PC-3 (cell line): ENCODE results near the gene PRDM10. TPM values are rescaled to one million over a fixed set of nuclear protein-coding genes. Genes with fewer than 3 reads are reported as not detected.

Experiments used
- ATAC-seq: fragments of 200-7000 bp; cut with Tn5 transposase; 2 replicates; pipeline ENCODE4 v1.9.1; 2020; ENCODE audit warnings: mild to moderate bottlenecking, moderate library complexity
- BruUV-seq: library from RNA; stranded (reverse); fragments of 400-500 nt; replicated peaks from 2 replicates; lab custom pipeline; 2021; lab: Mats Ljungman, UMichigan
- CTCF ChIA-PET: fragments of 300-600 bp; sonication (Branson Sonifier 250); formaldehyde crosslinking; loops from one replicate; lab custom pipeline; 2022; ENCODE audit warnings: antibody characterized with exemption; lab: Charles Lee
- POLR2A ChIA-PET: fragments of 300-600 bp; sonication (Branson Sonifier 250); formaldehyde crosslinking; loops from one replicate; lab custom pipeline; 2022; ENCODE audit warnings: antibody characterized with exemption; ENCODE audit not compliant: unreplicated experiment; lab: Charles Lee
- DNase-seq: peaks from one replicate; pipeline ENCODE4 v3.0.0-alpha.2; 2015
- H2AFZ ChIP-seq: fragments of 300-600 bp; sonication (generic); 2 replicates; pipeline ENCODE4 v1.6.0; 2016; ENCODE audit warnings: antibody characterized with exemption, low read length
- H3F3A ChIP-seq: fragments of 300-600 bp; sonication (generic); one replicate; pipeline ENCODE4 v1.6.0; 2017; ENCODE audit warnings: antibody characterized with exemption, low read length, control low read depth, mild to moderate bottlenecking; ENCODE audit not compliant: unreplicated experiment
- H3K27ac ChIP-seq: fragments of 300-600 bp; sonication (generic); 2 replicates; pipeline ENCODE4 v1.5.1; 2016; ENCODE audit warnings: mild to moderate bottlenecking, low read length
- H3K27me3 ChIP-seq: fragments of 300-600 bp; sonication (generic); 2 replicates; pipeline ENCODE4 v1.6.1; 2016; ENCODE audit warnings: low read length, mixed read lengths
- H3K36me3 ChIP-seq: fragments of 300-600 bp; sonication (generic); 2 replicates; pipeline ENCODE4 v1.6.1; 2016; ENCODE audit warnings: low read depth, mixed run types, low read length, mixed read lengths
- H3K4me1 ChIP-seq: fragments of 300-600 bp; sonication (generic); 2 replicates; pipeline ENCODE4 v1.5.1; 2016; ENCODE audit warnings: low read length; ENCODE audit not compliant: insufficient read depth
- H3K4me2 ChIP-seq: fragments of 300-600 bp; sonication (generic); 2 replicates; pipeline ENCODE4 v1.6.0; 2016; ENCODE audit warnings: low read length
- H3K4me3 ChIP-seq: fragments of 300-600 bp; sonication (generic); 2 replicates; pipeline ENCODE4 v1.5.1; 2016; ENCODE audit warnings: mild to moderate bottlenecking, low read length, mixed read lengths
- H3K79me2 ChIP-seq: fragments of 300-600 bp; sonication (generic); 2 replicates; pipeline ENCODE4 v1.6.1; 2017; ENCODE audit warnings: low read length, mixed read lengths
- H3K9ac ChIP-seq: fragments of 300-600 bp; sonication (generic); 2 replicates; pipeline ENCODE4 v1.6.0; 2016; ENCODE audit warnings: mild to moderate bottlenecking, low read length
- H3K9me2 ChIP-seq: fragments of 300-600 bp; sonication (generic); replicated peaks from 2 replicates; pipeline ENCODE4 v1.6.1; 2016; ENCODE audit warnings: mixed run types, low read length, mixed read lengths
- H3K9me3 ChIP-seq: fragments of 300-600 bp; sonication (generic); 2 replicates; pipeline ENCODE4 v1.6.1; 2016; ENCODE audit warnings: low read length, mixed read lengths
- H4K20me1 ChIP-seq: fragments of 300-600 bp; sonication (generic); 2 replicates; pipeline ENCODE4 v1.6.1; 2016; ENCODE audit warnings: low read length, mixed read lengths
- CTCF ChIP-seq: fragments of 300-600 bp; sonication (generic); conservative IDR thresholded peaks from 2 replicates; pipeline ENCODE4 v1.5.1; 2017; ENCODE audit warnings: antibody characterized with exemption, low read depth, mild to moderate bottlenecking, low read length
- EZH2 ChIP-seq: fragments of 300-600 bp; sonication (generic); IDR thresholded peaks from one replicate; pipeline ENCODE4 v1.6.1; 2017; ENCODE audit warnings: antibody characterized with exemption, mild to moderate bottlenecking, low read length; ENCODE audit not compliant: unreplicated experiment
- EZH2phosphoT487 ChIP-seq: fragments of 300-600 bp; sonication (generic); IDR thresholded peaks from 2 replicates; pipeline ENCODE4 v1.6.1; 2018; ENCODE audit warnings: mild to moderate bottlenecking, antibody characterized with exemption, low read length, borderline replicate concordance
- intact Hi-C: fragments of 100-400 bp; cut with micrococcal nuclease; formaldehyde crosslinking; loops from 2 replicates; pipeline ENCODE4 v1.9.0; 2023
- total RNA-seq: library from RNA; depleted of rRNA; stranded (reverse); fragments of >200 nt; gene quantifications from 2 replicates; pipeline ENCODE4 v1.2.3, GENCODE V29; 2014

The PRDM10 gene
- total RNA-seq, 1 experiment from 2014 or later = 7.3 TPM

- Histone ChIP-seq H3K4me2 (no peak overlapping the region), H3K36me3 (peaks cover 10% of the 10 kb centered on the region; the same call in 1 of the 2 replicates), H4K20me1 (no peaks in the 10 kb centered on the region), H3K27me3 (no peaks in the 10 kb centered on the region), H3K79me2 (peaks cover 50% of the 10 kb centered on the region), H3K4me1 (peaks cover 5% of the 10 kb centered on the region), H3K27ac (no peak overlapping the region), H3K9ac (no peak overlapping the region), H3K9me2 (no peaks in the 10 kb centered on the region), H3K9me3 (no peaks in the 10 kb centered on the region), H3K4me3 (no peak overlapping the region), H2AFZ (no peak overlapping the region), H3F3A (peaks cover 4% of the 10 kb centered on the region)
- no peak for TF ChIP-seq EZH2
- TF ChIP-seq EZH2phosphoT487 = no peak
- no peak for TF ChIP-seq CTCF
- BruUV-seq = no TSS peak
- ATAC-seq (no peak), DNase-seq (no peak)
- POLR2A ChIA-PET = no interaction called here
- CTCF ChIA-PET = no interaction called here
- intact Hi-C loops = no loop called here
Observed at GRCh38 chr11:129995163-129995562, 7.5 kb downstream of the PRDM10 start.

- Histone ChIP-seq H3K27ac (no peak overlapping the region), H3K27me3 (no peaks in the 10 kb centered on the region), H3K9ac (no peak overlapping the region), H3K4me3 (no peak overlapping the region), H4K20me1 (no peaks in the 10 kb centered on the region), H3K4me1 (no peaks in the 10 kb centered on the region), H3K9me2 (no peaks in the 10 kb centered on the region), H2AFZ (no peak overlapping the region), H3K9me3 (no peaks in the 10 kb centered on the region), H3K79me2 (peaks cover 23% of the 10 kb centered on the region), H3F3A (peaks cover 4% of the 10 kb centered on the region), H3K36me3 (peaks cover 7% of the 10 kb centered on the region; the same call in 1 of the 2 replicates), H3K4me2 (no peak overlapping the region)
- intact Hi-C loops = loop anchor here (1.0 kb wide), 1 partner anchor 140 kb away; no protein-coding TSS in a partner anchor
- ChIA-PET POLR2A (interaction anchor here (0.6 to 1.0 kb wide), 2 partner anchors 10 to 94 kb away, joined by 5 to 26 read pairs; partner anchors contain the start of gene PRDM10), CTCF (interaction anchor here (0.8 to 1.6 kb wide), 3 partner anchors 26 to 140 kb away, joined by 3 to 18 read pairs (median 3); no protein-coding TSS in a partner anchor)
- peak; percentile 68 for ATAC-seq
- peak; percentile 53 for DNase-seq
- no TSS peak for BruUV-seq
- TF ChIP-seq EZH2phosphoT487 (no peak), CTCF (peak; percentile 64)
Observed at GRCh38 chr11:129992161-129992944, 10.3 kb downstream of the PRDM10 start.
